CD14-positive monocyte (primary cell): ENCODE results near the gene PTPRN2. TPM values are rescaled to one million over a fixed set of nuclear protein-coding genes. Genes with fewer than 3 reads are reported as not detected.

Experiments used
- DNase-seq, 3 donors: peaks; one replicate each; pipeline ENCODE4 v3.0.0-alpha.2; 2011 to 2022
- H2AFZ ChIP-seq: 2 replicates; pipeline ENCODE4 v1.6.0; 2012; ENCODE audit warnings: mild to moderate bottlenecking, low read depth, low read length, inconsistent platforms; ENCODE audit not compliant: insufficient read depth, poor library complexity, severe bottlenecking
- H3K27ac ChIP-seq, 2 donors: 1 replicate in 1 of 2; 2 replicates in 1 of 2; pipeline ENCODE4 v1.5.1; 2012 to 2013; ENCODE audit warnings: low read length in 2 of 2, control low read depth in 1 of 2, inconsistent platforms in 1 of 2, low read depth in 1 of 2, mild to moderate bottlenecking in 1 of 2
- H3K27me3 ChIP-seq, 2 donors: one replicate each; pipeline versions ENCODE4 v1.6.0 to v1.6.1; 2011 to 2013; ENCODE audit warnings: low read length in 2 of 2; ENCODE audit not compliant: control insufficient read depth in 2 of 2, insufficient read depth in 2 of 2
- H3K36me3 ChIP-seq, 2 donors: replicated peaks in 1 of 2; 1 replicate in 1 of 2; 2 replicates in 1 of 2; pipeline versions ENCODE4 v1.5.1 to v1.6.1; 2012 to 2013; ENCODE audit warnings: low read length in 2 of 2, control low read depth in 1 of 2, inconsistent platforms in 1 of 2, mild to moderate bottlenecking in 1 of 2; ENCODE audit not compliant: insufficient read depth in 2 of 2, control insufficient read depth in 1 of 2
- H3K4me1 ChIP-seq, 2 donors: 1 replicate in 1 of 2; 2 replicates in 1 of 2; pipeline versions ENCODE4 v1.5.1 to v1.6.1; 2012 to 2013; ENCODE audit warnings: low read length in 2 of 2, control low read depth in 1 of 2, inconsistent platforms in 1 of 2, mild to moderate bottlenecking in 1 of 2, moderate library complexity in 1 of 2; ENCODE audit not compliant: insufficient read depth in 2 of 2, control insufficient read depth in 1 of 2
- H3K4me2 ChIP-seq: replicated peaks from 2 replicates; pipeline ENCODE3; 2012; ENCODE audit warnings: low read length, moderate library complexity, mild to moderate bottlenecking; ENCODE audit not compliant: poor library complexity, severe bottlenecking; ENCODE audit errors: extremely low read depth
- H3K4me3 ChIP-seq, 3 experiments: fragments of 200-600 bp in 1 of 3; sonication (generic) in 1 of 3; replicated peaks in 1 of 3; 1 replicate in 2 of 3; 2 replicates in 1 of 3; pipeline ENCODE4 v1.5.1; 2011 to 2013; ENCODE audit warnings: low read length in 3 of 3, mild to moderate bottlenecking in 3 of 3, control low read depth in 2 of 3, low read depth in 2 of 3, inconsistent platforms in 1 of 3, moderate library complexity in 1 of 3
- H3K79me2 ChIP-seq: 2 replicates; pipeline ENCODE4 v1.6.0; 2012; ENCODE audit warnings: mild to moderate bottlenecking, control low read depth, inconsistent platforms, low read length, moderate library complexity; ENCODE audit not compliant: insufficient read depth
- H3K9ac ChIP-seq: 2 replicates; pipeline ENCODE4 v1.6.0; 2017; ENCODE audit warnings: low read length, mild to moderate bottlenecking; ENCODE audit not compliant: insufficient read depth, poor library complexity, severe bottlenecking
- H3K9me3 ChIP-seq, 2 donors: replicated peaks in 1 of 2; 1 replicate in 1 of 2; 2 replicates in 1 of 2; pipeline versions ENCODE4 v1.5.1 to v1.6.1; 2012 to 2013; ENCODE audit warnings: low read length in 2 of 2, control low read depth in 1 of 2; ENCODE audit not compliant: control insufficient read depth in 1 of 2, insufficient read depth in 1 of 2
- H4K20me1 ChIP-seq: 2 replicates; pipeline ENCODE4 v1.6.0; 2012; ENCODE audit warnings: mild to moderate bottlenecking, low read length, control low read depth, moderate library complexity; ENCODE audit not compliant: insufficient read depth
- H3K27ac Mint-ChIP-seq, 7 donors: one replicate each; pipeline ENCODE4 v1.8.0; 2020; ENCODE audit warnings: mild to moderate bottlenecking in 7 of 7, mixed read lengths in 7 of 7, moderate library complexity in 6 of 7, inconsistent platforms in 2 of 7
- H3K27me3 Mint-ChIP-seq, 3 donors: one replicate each; pipeline ENCODE4 v1.8.0; 2021 to 2022; ENCODE audit warnings: low read depth in 3 of 3, mild to moderate bottlenecking in 3 of 3, mixed read lengths in 3 of 3, moderate library complexity in 3 of 3, inconsistent platforms in 1 of 3
- H3K36me3 Mint-ChIP-seq, 2 donors: one replicate each; pipeline ENCODE4 v1.8.0; 2020; ENCODE audit warnings: mixed read lengths in 2 of 2, inconsistent platforms in 1 of 2, mild to moderate bottlenecking in 1 of 2
- H3K4me1 Mint-ChIP-seq: one replicate; pipeline ENCODE4 v1.8.0; 2020; ENCODE audit warnings: mild to moderate bottlenecking, mixed read lengths
- H3K4me3 Mint-ChIP-seq, 2 donors: one replicate each; pipeline ENCODE4 v1.8.0; 2020; ENCODE audit warnings: mild to moderate bottlenecking in 2 of 2, mixed read lengths in 2 of 2, moderate library complexity in 1 of 2
- H3K9me3 Mint-ChIP-seq, 7 donors: one replicate each; pipeline ENCODE4 v1.8.0; 2020 to 2022; ENCODE audit warnings: mixed read lengths in 7 of 7, mild to moderate bottlenecking in 6 of 7, moderate library complexity in 6 of 7, inconsistent platforms in 2 of 7
- WGBS: methylation state at CpG from one replicate; pipeline ENCODE4 v1.1.5; 2013; ENCODE audit warnings: missing lambda C conversion rate; ENCODE audit not compliant: insufficient coverage; 5-methylcytosine and 5-hydroxymethylcytosine counted together
- intact Hi-C, 2 donors: fragments of 100-400 bp; cut with micrococcal nuclease; formaldehyde crosslinking; loops; one replicate each; pipeline versions ENCODE4 v1.15.0 to v1.15.1; 2023
- polyA plus RNA-seq, 3 donors: library from polyadenylated mRNA; depleted of rRNA in 1 of 3; unstranded in 2 of 3; stranded (reverse) in 1 of 3; fragments of 300-500 nt in 2 of 3; fragments of >200 nt in 1 of 3; fragmentation: Illumina TruSeq in 2 of 3; gene quantifications; 1 replicate in 2 of 3; 2 replicates in 1 of 3; pipeline ENCODE4 v1.2.3, GENCODE V29; 2012 to 2021
- TF ChIP-seq, protein P1 (sequence below): fragments of 200-600 bp; IDR thresholded peaks from one replicate; pipeline ENCODE4 v1.8.0; 2022; ENCODE audit warnings: antibody characterized with exemption, mild to moderate bottlenecking

The PTPRN2 gene
- polyA plus RNA-seq, 3 donors, result 0.25 to 1.4 (median 0.97) TPM

DNA sequence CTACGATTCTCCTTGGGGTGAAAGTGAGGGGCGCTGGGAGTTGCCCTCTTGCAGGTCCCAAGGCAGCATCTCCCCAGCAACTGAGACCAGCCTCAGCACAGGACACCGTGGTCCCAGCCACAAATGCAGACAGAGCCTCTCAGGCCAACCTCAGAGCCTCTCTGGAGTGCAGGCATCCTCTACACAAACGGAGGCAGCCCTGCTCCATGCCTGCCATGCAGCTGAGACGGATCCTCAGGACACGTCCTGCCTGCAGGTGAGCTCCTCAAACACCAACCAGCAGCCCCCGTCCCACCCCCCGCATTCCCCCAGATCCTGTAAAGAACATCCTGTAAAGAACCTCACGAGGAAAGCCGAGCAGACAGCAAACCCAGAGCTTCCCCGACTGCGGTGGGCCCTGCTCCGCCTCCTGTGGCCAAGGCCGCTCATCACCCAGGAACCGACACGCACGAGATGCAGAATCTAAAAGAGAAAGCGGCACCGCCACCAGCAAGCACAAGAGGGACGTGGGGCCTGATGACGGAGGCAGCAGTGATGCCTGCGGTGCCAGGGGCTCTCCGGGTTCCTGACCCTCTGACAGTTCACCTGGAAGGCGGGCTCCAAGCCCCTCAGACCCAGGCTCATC lies 186.9 kb downstream of the PTPRN2 start:
- Histone ChIP-seq H3K4me2 (no peak overlapping the region), H2AFZ (no peak overlapping the region), H3K79me2 (no peaks in the 10 kb centered on the region), H3K27ac (no peak overlapping the region), H3K27me3 (no peaks in the 10 kb centered on the region), H3K36me3 (no peaks in the 10 kb centered on the region), H3K9ac (no peak overlapping the region), H3K4me1 (no peaks in the 10 kb centered on the region), H3K4me3 (no peak overlapping the region), H3K9me3 (peaks cover 0 to 15% of the 10 kb centered on the region in 2 donors), H4K20me1 (no peaks in the 10 kb centered on the region)
- 79% methylated on average over 21 of the region's 24 CpGs for WGBS
- H3K4me1 Mint-ChIP-seq, result no peaks in the 10 kb centered on the region
- H3K4me3 Mint-ChIP-seq, result no peak overlapping the region
- peaks cover 0 to 6% (median 2%) of the 10 kb centered on the region in 3 donors for H3K27me3 Mint-ChIP-seq
- peaks cover 10 to 15% (median 12%) of the 10 kb centered on the region in 7 donors for H3K9me3 Mint-ChIP-seq
- no peak overlapping the region for H3K27ac Mint-ChIP-seq
- intact Hi-C loops, result no loop called here
- TF ChIP-seq, protein P1, sequence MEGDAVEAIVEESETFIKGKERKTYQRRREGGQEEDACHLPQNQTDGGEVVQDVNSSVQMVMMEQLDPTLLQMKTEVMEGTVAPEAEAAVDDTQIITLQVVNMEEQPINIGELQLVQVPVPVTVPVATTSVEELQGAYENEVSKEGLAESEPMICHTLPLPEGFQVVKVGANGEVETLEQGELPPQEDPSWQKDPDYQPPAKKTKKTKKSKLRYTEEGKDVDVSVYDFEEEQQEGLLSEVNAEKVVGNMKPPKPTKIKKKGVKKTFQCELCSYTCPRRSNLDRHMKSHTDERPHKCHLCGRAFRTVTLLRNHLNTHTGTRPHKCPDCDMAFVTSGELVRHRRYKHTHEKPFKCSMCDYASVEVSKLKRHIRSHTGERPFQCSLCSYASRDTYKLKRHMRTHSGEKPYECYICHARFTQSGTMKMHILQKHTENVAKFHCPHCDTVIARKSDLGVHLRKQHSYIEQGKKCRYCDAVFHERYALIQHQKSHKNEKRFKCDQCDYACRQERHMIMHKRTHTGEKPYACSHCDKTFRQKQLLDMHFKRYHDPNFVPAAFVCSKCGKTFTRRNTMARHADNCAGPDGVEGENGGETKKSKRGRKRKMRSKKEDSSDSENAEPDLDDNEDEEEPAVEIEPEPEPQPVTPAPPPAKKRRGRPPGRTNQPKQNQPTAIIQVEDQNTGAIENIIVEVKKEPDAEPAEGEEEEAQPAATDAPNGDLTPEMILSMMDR, result no peak
- H3K36me3 Mint-ChIP-seq, result no peaks in the 10 kb centered on the region
- DNase-seq, result no peak

GRCh38 chr7:158399762-158400161 lies 187.9 kb downstream of the PTPRN2 start:
- 86% methylated on average over 5 of the region's 9 CpGs for WGBS
- Mint-ChIP-seq H3K27me3 (peaks cover 0 to 6% (median 2%) of the 10 kb centered on the region in 3 donors), H3K27ac (no peak overlapping the region), H3K36me3 (no peaks in the 10 kb centered on the region), H3K4me1 (no peaks in the 10 kb centered on the region), H3K4me3 (no peak overlapping the region), H3K9me3 (peaks cover 10 to 15% (median 12%) of the 10 kb centered on the region in 7 donors)
- H2AFZ ChIP-seq, result no peak overlapping the region
- H3K9ac ChIP-seq, result no peak overlapping the region
- H3K36me3 ChIP-seq, result no peaks in the 10 kb centered on the region
- no peaks in the 10 kb centered on the region for H4K20me1 ChIP-seq
- TF ChIP-seq, protein P1, result no peak
- no peaks in the 10 kb centered on the region for H3K27me3 ChIP-seq
- H3K27ac ChIP-seq, result no peak overlapping the region
- no peak for DNase-seq
- no peak overlapping the region for H3K4me3 ChIP-seq
- H3K4me1 ChIP-seq, result no peaks in the 10 kb centered on the region
- peaks cover 0 to 15% of the 10 kb centered on the region in 2 donors for H3K9me3 ChIP-seq
- H3K79me2 ChIP-seq, result no peaks in the 10 kb centered on the region
- no peak overlapping the region for H3K4me2 ChIP-seq
- intact Hi-C loops, result no loop called here
